Osteoblast (primary cell): ENCODE data around the gene ABHD12B. TPM values are rescaled to one million over a fixed set of nuclear protein-coding genes. Genes with fewer than 3 reads are reported as not detected.

Experiments used
- DNase-seq: peaks from one replicate; pipeline ENCODE4 v3.0.0; 2011; ENCODE audit warnings: low spot score, mixed read lengths; ENCODE audit not compliant: insufficient read length; ENCODE audit errors: missing footprints
- H2AFZ ChIP-seq: 2 replicates; pipeline ENCODE4 v1.6.0; 2011; ENCODE audit warnings: mild to moderate bottlenecking, low read length
- H3K27ac ChIP-seq: 2 replicates; pipeline ENCODE4 v1.5.1; 2011; ENCODE audit warnings: mild to moderate bottlenecking, low read depth, low read length, moderate library complexity
- H3K27me3 ChIP-seq: 2 replicates; pipeline ENCODE4 v1.6.0; 2012; ENCODE audit warnings: mild to moderate bottlenecking, control low read depth, inconsistent platforms, low read length, moderate library complexity; ENCODE audit not compliant: insufficient read depth
- H3K36me3 ChIP-seq: 2 replicates; pipeline ENCODE4 v1.5.1; 2011; ENCODE audit warnings: mild to moderate bottlenecking, low read length, control low read depth, moderate library complexity; ENCODE audit not compliant: insufficient read depth
- H3K4me1 ChIP-seq: 2 replicates; pipeline ENCODE4 v1.5.1; 2011; ENCODE audit warnings: mild to moderate bottlenecking, low read length, control low read depth, moderate library complexity; ENCODE audit not compliant: insufficient read depth
- H3K4me2 ChIP-seq: 2 replicates; pipeline ENCODE4 v1.6.0; 2011; ENCODE audit warnings: mild to moderate bottlenecking, low read length; ENCODE audit not compliant: insufficient read depth
- H3K4me3 ChIP-seq: fragments of 200-600 bp; sonication (generic); 3 replicates; pipeline ENCODE4 v1.5.1; 2012; ENCODE audit warnings: mild to moderate bottlenecking, low read length, inconsistent platforms; ENCODE audit not compliant: insufficient read depth
- H3K79me2 ChIP-seq: 2 replicates; pipeline ENCODE4 v1.6.0; 2012; ENCODE audit warnings: mild to moderate bottlenecking, low read length, control low read depth, inconsistent platforms; ENCODE audit not compliant: insufficient read depth
- H3K9me3 ChIP-seq: 2 replicates; pipeline ENCODE4 v1.5.1; 2011; ENCODE audit warnings: low read depth, low read length, control low read depth
- H4K20me1 ChIP-seq: 2 replicates; pipeline ENCODE4 v1.6.0; 2012; ENCODE audit warnings: mild to moderate bottlenecking, low read length, control low read depth; ENCODE audit not compliant: insufficient read depth
- CTCF ChIP-seq: IDR thresholded peaks from 2 replicates; pipeline ENCODE4 v1.5.1; 2011; ENCODE audit warnings: mild to moderate bottlenecking, low read depth, low read length, moderate library complexity; ENCODE audit errors: extremely low read depth
- total RNA-seq: library from RNA; depleted of rRNA; stranded (reverse); fragments of >200 nt; gene quantifications from 2 replicates; pipeline ENCODE4 v1.2.3, GENCODE V29; 2012

The ABHD12B gene
- total RNA-seq, 1 donor = not detected

- no peak for TF ChIP-seq CTCF
- no peaks in the 10 kb centered on the region for H3K9me3 ChIP-seq
- H3K4me2 ChIP-seq = no peak overlapping the region
- no peaks in the 10 kb centered on the region for H4K20me1 ChIP-seq
- DNase-seq = no peak
- H3K4me3 ChIP-seq = no peak overlapping the region
- H3K4me1 ChIP-seq = peaks cover 9% of the 10 kb centered on the region
- no peak overlapping the region for H3K27ac ChIP-seq
- H3K27me3 ChIP-seq = no peaks in the 10 kb centered on the region
- no peaks in the 10 kb centered on the region for H3K79me2 ChIP-seq
- H3K36me3 ChIP-seq = no peaks in the 10 kb centered on the region
- no peak overlapping the region for H2AFZ ChIP-seq
Observed at GRCh38 chr14:50836515-50836914, 35.3 kb upstream of the ABHD12B start.

DNA sequence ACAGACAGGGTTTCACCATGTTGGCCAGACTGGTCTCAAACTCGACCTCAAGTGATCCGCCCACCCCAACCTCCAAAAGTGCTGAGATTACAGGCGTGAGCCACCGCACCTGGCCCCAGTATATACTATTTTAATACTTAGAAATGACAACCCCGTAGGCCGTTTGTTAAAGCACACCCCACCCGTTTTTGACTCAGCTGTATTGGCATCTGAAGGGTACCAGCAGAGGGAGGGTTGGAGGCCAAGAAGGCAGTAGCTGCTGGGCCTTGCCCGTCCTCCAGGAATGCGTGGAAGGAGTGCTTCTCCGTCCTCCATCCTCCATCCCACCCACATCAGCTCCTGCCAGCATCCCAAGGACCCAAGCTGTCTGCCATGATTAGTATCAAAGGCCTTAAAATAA is 34.6 kb upstream of the ABHD12B start:
- DNase-seq = no peak
- Histone ChIP-seq H3K4me1 (peaks cover 4% of the 10 kb centered on the region), H2AFZ (no peak overlapping the region), H3K9me3 (no peaks in the 10 kb centered on the region), H3K27me3 (no peaks in the 10 kb centered on the region), H3K36me3 (no peaks in the 10 kb centered on the region), H3K27ac (no peak overlapping the region), H4K20me1 (no peaks in the 10 kb centered on the region), H3K4me3 (no peak overlapping the region), H3K79me2 (no peaks in the 10 kb centered on the region), H3K4me2 (no peak overlapping the region)
- TF ChIP-seq CTCF = no peak

DNA sequence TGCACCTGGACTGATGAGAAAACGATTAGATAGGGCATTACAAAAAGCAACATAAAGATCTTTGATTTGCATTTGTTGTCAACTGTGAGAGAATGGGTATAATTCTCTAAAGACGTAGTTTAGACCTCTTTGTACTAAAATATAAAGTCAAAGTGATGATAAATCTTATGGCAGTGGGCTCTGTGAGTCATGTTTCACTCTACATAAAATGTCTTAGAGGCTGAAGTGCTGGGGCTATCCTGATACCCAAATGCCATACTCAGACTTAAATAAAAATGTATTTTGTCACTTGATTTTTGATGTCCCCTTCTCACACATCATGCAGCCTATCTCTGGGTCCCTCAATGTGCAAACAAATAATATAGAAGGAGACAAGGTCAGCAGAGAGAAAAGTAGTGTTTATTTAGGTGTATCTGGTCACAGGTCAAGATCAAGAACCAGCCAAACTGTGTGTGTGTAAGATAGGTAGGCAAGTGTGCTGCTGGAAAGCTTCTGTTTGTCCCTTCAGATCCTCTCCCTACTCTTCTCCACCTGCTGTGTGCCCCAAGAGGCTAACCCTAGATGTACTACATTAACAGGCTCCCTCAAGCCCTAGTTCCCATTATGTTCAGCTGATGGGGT is 33.9 kb upstream of the ABHD12B start:
- no peaks in the 10 kb centered on the region for H3K27me3 ChIP-seq
- no peaks in the 10 kb centered on the region for H3K9me3 ChIP-seq
- H3K4me1 ChIP-seq = peaks cover 4% of the 10 kb centered on the region
- no peak for TF ChIP-seq CTCF
- no peak overlapping the region for H3K4me2 ChIP-seq
- no peak for DNase-seq
- H2AFZ ChIP-seq = no peak overlapping the region
- H3K4me3 ChIP-seq = no peak overlapping the region
- H4K20me1 ChIP-seq = no peaks in the 10 kb centered on the region
- no peak overlapping the region for H3K27ac ChIP-seq
- H3K79me2 ChIP-seq = no peaks in the 10 kb centered on the region
- no peaks in the 10 kb centered on the region for H3K36me3 ChIP-seq

- no peak for DNase-seq
- H3K9me3 ChIP-seq = no peaks in the 10 kb centered on the region
- no peaks in the 10 kb centered on the region for H4K20me1 ChIP-seq
- H3K4me3 ChIP-seq = no peak overlapping the region
- H3K27me3 ChIP-seq = no peaks in the 10 kb centered on the region
- no peaks in the 10 kb centered on the region for H3K36me3 ChIP-seq
- H3K4me1 ChIP-seq = peaks cover 4% of the 10 kb centered on the region
- no peak overlapping the region for H3K4me2 ChIP-seq
- no peaks in the 10 kb centered on the region for H3K79me2 ChIP-seq
- H3K27ac ChIP-seq = no peak overlapping the region
- no peak overlapping the region for H2AFZ ChIP-seq
- no peak for TF ChIP-seq CTCF
Observed at GRCh38 chr14:50839048-50839447, 32.8 kb upstream of the ABHD12B start.
